Fibroblast of upper back skin (primary cell): ENCODE data around the gene LDB2.
"Not testable (repeated sequence)": the region's sequence is repeated elsewhere in the genome, so short reads cannot be mapped to it uniquely, and the experiment has no call there.

ENCODE experiments used
- DNase-seq: peaks from one replicate; pipeline ENCODE4 v3.0.0-alpha.2; 2013

Gene LDB2

DNA sequence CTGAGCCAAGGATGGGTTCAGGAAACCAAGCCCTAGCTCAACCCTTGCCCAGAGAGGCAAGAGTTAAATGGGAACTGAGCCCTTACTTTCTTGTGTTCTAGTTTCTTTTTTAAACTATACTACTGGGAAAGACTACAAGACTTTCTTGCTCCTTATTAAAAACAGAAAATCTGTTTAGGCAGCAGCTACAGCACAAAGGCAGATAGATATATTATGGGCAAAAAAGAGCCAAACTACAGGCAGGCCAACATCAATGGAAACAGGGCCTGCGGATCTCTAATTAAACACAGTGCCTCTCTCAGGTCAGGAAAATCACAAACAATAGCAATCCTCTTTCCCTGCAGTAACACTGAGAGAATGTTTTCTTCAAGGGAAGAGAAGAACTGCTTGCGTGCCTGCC is 226.0 kb downstream of the LDB2 start:
- no peak for DNase-seq

DNA sequence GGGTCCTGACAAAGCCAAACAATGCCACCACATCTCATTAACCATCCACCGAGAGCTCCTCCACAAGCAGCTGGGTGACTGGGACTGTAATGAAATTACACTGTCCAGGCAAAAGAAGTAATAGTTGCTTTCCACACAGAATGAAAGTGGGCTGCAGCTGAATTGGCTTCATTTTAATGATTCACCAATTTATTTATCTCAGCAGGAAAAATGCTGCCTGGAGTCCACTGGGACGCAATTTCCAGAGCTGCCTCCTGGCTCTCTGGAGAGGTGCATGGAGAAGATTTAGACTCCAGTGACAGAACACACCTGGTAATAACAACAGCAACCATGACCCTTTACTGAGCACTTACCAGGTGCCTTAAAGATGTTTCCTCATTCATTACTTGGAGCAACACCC is 226.7 kb downstream of the LDB2 start:
- no peak for DNase-seq

DNA sequence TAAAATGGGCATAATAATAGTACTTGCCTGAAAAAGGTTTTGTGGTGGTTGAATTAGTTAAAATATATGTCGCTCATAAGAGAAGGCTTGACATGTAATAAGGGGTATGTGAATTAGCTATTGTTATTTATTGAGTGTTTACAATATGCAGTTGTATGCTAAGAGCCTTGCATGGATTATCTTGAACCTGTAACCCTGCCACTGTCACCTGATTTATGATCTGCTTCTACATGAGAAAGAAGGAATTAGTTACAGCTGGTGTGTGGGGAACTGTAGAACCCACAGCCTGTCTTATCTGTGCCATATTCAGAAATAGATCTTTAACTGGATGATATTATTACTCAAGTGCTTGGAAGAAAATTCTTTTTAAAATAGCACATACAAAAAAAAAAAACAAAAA is 227.7 kb downstream of the LDB2 start:
- no peak for DNase-seq

GRCh38 chr4:16669036-16669435 is 229.4 kb downstream of the LDB2 start:
- DNase-seq: peak; percentile 26

GRCh38 chr4:16668488-16668887 is 230.0 kb downstream of the LDB2 start:
- no peak for DNase-seq

GRCh38 chr4:16667464-16667863 is 231.0 kb downstream of the LDB2 start:
- DNase-seq: peak; percentile 96

DNA sequence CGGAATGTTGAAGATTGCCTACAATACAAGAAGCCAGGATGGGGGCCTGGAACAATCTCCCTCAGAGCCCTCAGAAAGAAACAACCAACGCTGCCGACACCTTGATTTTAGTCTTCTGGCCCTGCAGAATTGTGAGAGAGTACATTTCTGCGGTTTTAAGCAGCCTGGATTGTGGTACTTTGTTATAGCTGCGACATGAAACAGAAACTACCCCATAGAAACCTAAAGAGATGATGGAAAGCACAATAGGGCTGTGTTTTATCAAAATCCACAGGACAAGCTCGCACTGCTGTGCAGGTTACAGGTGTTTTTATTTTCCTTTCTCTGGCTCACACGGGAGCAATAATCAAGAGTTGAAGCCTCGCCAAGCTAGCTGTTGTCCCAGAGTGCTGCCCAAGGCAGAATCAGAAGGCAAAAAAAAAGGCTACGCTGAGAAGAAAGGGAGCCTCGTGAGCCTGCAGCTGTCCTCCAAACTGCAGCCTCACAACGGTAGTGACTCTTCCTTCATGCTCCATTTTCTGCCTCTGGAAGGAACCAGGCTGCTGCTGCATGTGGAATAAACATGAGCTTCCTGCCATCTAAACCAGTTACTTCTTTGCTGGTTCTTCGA is 232.4 kb downstream of the LDB2 start:
- no peak for DNase-seq

GRCh38 chr4:16663732-16664131 is 234.7 kb downstream of the LDB2 start:
- peak; percentile 83 for DNase-seq

DNA sequence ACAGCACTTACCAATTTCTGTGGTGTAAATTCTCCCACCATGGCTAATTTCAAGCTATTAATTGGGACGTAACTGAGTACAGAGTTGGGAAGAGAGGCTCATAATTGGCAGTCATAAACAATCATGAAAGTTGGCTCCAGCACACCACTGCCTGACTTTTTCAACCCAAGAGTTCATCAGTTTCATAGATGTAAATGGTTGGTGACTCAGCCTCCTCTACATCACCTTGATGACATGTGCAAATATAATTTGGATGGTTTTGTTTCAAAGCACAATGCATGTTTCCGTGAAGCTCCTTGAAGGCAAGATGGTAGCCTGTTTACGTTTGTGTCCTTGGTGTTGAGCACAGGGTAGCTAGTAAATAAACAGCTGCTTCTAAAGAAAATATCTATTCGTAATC is 235.1 kb downstream of the LDB2 start:
- peak; percentile 21 for DNase-seq

GRCh38 chr4:16661813-16662212 is 236.6 kb downstream of the LDB2 start:
- no peak for DNase-seq

GRCh38 chr4:16660656-16661055 is 237.8 kb downstream of the LDB2 start:
- no peak for DNase-seq

DNA sequence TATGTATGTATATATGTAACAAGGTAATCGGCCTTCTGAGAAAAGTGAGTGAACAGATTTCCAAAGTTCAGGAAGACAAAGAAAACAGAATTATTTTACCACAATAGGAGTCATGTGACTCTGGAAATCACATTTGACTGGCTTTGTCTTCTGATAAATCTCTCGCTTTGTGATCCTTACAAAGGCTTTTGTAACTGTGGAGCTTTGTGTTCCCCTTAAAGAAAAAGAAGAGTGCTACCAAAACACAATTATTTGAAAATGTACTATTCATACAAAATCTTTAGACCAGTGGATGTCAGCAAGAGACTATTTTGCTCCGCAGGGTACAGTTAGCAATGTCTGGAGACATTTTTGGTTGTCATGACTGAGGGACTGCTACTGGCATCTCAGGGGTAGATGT is 238.8 kb downstream of the LDB2 start:
- no peak for DNase-seq

DNA sequence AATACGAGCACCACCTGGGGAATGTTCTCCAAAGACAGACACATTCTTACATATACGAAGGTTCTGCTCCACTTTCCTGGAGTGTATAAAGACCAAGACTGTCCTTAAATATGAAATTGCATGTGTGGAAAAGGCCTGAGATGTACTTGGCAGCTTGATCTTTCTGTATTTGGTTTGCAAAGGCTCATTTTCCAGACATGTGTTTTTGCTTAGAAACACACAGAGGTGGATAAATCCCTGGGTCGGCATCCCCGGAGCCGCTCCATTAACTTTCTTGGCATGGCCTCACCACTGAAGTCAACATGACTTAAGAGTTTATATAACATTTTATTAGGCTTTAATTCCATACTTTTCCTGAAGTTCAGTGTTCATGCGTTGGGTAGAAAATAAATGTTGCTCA is 239.4 kb downstream of the LDB2 start:
- DNase-seq: peak; percentile 80

- DNase-seq: no peak
Observed at GRCh38 chr4:16658183-16658582, 240.3 kb downstream of the LDB2 start.

DNA sequence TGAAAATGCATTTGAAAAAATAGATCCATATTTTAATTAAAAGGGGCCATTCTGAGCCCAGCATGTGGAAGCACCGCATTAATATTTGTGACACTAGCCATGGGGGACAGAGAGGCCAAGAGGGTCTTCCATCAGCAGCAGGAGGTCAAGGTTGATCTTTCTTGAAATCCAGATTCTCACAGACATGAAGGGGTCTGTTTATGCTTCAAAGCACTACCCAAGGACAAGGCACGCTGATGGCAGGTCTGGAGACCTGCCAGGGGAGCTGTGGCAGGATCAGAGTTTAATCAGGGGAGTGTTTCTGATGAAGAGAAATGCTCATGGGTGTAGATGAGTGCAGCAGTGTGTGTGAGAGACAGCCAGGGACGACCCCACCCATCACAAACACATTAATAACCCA is 243.3 kb downstream of the LDB2 start:
- DNase-seq: no peak

- no peak for DNase-seq
Observed at GRCh38 chr4:16652732-16653305, 245.6 kb downstream of the LDB2 start.

DNA sequence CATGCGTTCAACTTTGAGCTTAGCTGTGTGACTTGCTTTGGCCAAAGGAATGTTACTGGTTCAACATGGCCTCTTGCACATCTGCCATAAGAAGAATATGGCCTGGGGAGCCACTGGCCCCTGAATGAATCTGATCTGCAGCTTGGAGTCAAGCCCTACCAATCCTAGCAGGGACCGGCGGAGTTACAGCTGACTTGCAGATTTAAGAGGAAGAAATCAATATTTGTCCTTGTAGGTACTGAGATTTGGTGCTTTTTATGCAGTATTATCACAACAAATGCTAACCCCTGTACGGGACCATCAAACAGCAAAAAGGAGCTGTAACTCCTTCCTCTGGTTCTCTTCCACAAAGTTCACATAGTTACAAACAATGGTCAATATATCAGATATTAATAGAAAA is 252.0 kb downstream of the LDB2 start:
- no peak for DNase-seq

GRCh38 chr4:16643893-16644292 is 254.6 kb downstream of the LDB2 start:
- DNase-seq: no peak

DNA sequence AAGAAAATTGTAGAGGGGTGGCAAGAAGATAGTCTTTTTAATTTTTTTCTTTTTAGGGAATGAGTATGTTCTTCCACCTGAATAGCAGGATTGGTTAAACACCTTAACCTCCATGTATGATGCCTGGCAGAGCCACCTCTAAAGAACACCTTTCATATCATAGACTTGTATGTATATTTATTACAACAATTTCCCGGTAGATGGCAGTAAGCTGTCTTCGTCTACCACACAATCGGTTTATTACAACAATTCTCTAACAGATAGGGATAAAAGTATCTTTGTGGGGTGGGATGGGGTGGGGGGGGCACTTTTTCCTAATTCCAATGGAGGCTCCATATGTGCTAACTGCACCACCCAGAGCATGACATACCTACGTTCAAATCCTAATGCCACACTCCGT is 255.5 kb downstream of the LDB2 start:
- no peak for DNase-seq

DNA sequence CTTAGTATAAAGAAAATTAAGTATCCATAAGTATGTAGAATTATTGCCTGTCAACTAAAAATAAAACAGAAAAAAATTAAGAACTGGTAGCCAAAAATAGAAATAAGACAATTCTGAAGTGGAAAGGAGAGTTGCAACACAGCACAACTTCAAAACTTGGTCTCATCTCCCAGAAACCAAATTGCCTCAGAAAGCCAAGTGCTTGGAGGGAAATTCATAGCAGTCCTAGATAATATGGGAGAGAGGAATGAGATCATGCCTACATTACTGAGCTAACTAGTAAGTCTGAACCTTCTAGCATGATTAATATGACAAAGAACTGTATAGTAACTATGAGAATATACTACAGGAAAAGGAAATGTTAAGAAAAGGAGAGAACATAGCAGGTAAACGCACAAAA is 256.5 kb downstream of the LDB2 start:
- peak; percentile 73 for DNase-seq

GRCh38 chr4:16636912-16637630 is 261.4 kb downstream of the LDB2 start:
- DNase-seq: peak; percentile 24

GRCh38 chr4:16636304-16636703 is 262.1 kb downstream of the LDB2 start:
- no peak for DNase-seq

GRCh38 chr4:16629274-16629673 is 269.2 kb downstream of the LDB2 start:
- DNase-seq: not testable (repeated sequence)

- not testable (repeated sequence) for DNase-seq
Observed at GRCh38 chr4:16628835-16629234, 269.6 kb downstream of the LDB2 start.

GRCh38 chr4:16627999-16628398 is 270.4 kb downstream of the LDB2 start:
- peak; percentile 95 for DNase-seq
